Gastroesophageal sphincter (tissue), 4 donors: ENCODE results near the gene ZMYM3. TPM values are rescaled to one million over a fixed set of nuclear protein-coding genes. Genes with fewer than 3 reads are reported as not detected.
"Not testable (repeated sequence)": the region's sequence is repeated elsewhere in the genome, so short reads cannot be mapped to it uniquely, and the experiment has no call there.

Experiments
- ATAC-seq: fragments of 150-250 bp; one replicate; pipeline ENCODE4 v1.9.1; 2016; ENCODE audit warnings: mild to moderate bottlenecking, moderate library complexity
- H3K27ac ChIP-seq, 4 donors: fragments of 200-600 bp; sonication (generic) in 3 of 4; 1 replicate in 3 of 4; 2 replicates in 1 of 4; pipeline ENCODE4 v1.5.1; 2016 to 2019
- H3K27me3 ChIP-seq: fragments of 200-600 bp; sonication (generic); one replicate; pipeline ENCODE4 v1.5.1; 2019
- H3K36me3 ChIP-seq, 2 donors: fragments of 200-600 bp; sonication (generic); one replicate each; pipeline ENCODE4 v1.5.1; 2019; ENCODE audit warnings: control low read depth in 1 of 2
- H3K4me1 ChIP-seq, 3 donors: fragments of 200-600 bp; sonication (generic); 1 replicate in 2 of 3; 2 replicates in 1 of 3; pipeline ENCODE4 v1.5.1; 2016 to 2019; ENCODE audit warnings: control low read depth in 2 of 3
- H3K4me3 ChIP-seq, 2 donors: fragments of 200-600 bp; sonication (generic); one replicate each; pipeline ENCODE4 v1.5.1; 2019; ENCODE audit warnings: mild to moderate bottlenecking in 1 of 2, moderate library complexity in 1 of 2
- H3K9me3 ChIP-seq, 3 donors: fragments of 200-600 bp; sonication (generic); one replicate each; pipeline ENCODE4 v1.5.1; 2017 to 2019; ENCODE audit warnings: control low read depth in 2 of 3
- EP300 ChIP-seq: sonication (generic); formaldehyde crosslinking; IDR thresholded peaks from one replicate; pipeline ENCODE4 v1.6.1; 2017; ENCODE audit warnings: antibody characterized with exemption, mild to moderate bottlenecking
- POLR2A ChIP-seq, 2 donors: fragments of 450-650 bp; IDR thresholded peaks; one replicate each; pipeline ENCODE4 v1.6.1; 2017; ENCODE audit warnings: antibody characterized with exemption in 2 of 2, mild to moderate bottlenecking in 2 of 2, moderate library complexity in 1 of 2
- POLR2AphosphoS5 ChIP-seq: sonication (generic); formaldehyde crosslinking; IDR thresholded peaks from one replicate; pipeline ENCODE4 v1.6.1; 2017; ENCODE audit warnings: antibody characterized with exemption
- WGBS, 2 donors: methylation state at CpG; one replicate each; pipeline ENCODE4 v1.1.5; 2018; ENCODE audit warnings: low coverage in 1 of 2; 5-methylcytosine and 5-hydroxymethylcytosine counted together
- total RNA-seq, 4 donors: library from RNA; depleted of rRNA; stranded (reverse); fragments of >200 nt; gene quantifications; one replicate each; pipeline ENCODE4 v1.1.0, GENCODE V29; 2016
- TF ChIP-seq, protein P1 (sequence below), 4 experiments: fragments of 200-600 bp in 2 of 4; fragments of 450-650 bp in 2 of 4; sonication (generic) in 1 of 4; IDR thresholded peaks; one replicate each; pipeline ENCODE4 v1.5.1; 2017 to 2019; ENCODE audit warnings: antibody characterized with exemption in 4 of 4, mild to moderate bottlenecking in 2 of 4, moderate library complexity in 2 of 4

ZMYM3 gene
- 10 to 100 TPM in 3 of 4 donors, 1 to 10 TPM in 1; 9.7 to 18.5 (median 13.4) TPM for total RNA-seq

DNA sequence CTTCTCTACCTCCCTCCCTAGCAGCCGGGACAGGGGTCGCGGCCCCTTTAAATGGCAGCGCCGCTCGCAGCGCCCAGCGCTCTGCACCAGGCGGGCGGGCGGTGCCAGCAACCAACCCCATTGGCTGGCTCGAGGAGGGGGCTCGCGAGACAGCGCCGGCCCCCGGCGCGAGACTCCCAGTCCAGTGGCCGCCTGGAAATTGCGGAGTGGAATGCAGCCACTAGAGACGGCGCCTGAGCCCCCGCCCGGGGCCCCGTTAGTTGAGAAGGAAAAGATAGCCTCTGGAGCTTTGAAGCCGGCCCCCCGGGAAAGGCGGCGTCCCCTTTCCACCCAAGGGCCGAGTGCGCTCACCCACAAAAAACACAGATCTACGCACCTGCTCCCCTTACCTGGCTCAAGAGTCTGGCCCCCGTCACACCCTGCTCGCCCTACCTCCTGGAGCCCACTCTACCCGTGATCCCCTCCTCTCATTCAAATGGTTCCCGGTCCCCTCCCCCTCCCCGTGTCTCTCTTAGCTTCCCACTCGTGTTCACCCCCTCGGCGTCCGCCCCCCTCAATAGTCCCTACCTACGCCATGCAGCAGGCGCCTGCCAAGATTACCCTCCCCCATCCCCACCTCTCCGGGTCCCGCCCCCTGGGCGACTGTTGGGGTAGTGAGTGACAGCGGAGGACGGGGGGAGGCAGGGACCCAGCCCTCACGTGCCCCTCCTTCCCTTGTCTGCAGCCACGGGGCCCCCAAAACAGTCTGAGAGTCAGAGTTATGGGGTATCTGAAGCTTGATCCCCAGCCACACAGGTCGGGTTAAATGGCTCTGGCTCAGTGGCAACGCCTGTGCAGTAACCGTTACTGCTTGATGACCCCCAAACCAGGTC lies at the start of gene ZMYM3:
Gene ZMYM3, minus strand, starts transcription at position 49 of the 872 bp plus-strand sequence. CDS start 885 bp downstream, outside the sequence.
- no peaks in the 10 kb centered on the region for H3K9me3 ChIP-seq
- H3K4me1 ChIP-seq, result peaks cover 0 to 29% (median 5%) of the 10 kb centered on the region in 3 donors
- H3K27ac ChIP-seq, result peak within 1 kb of the TSS; percentile 89 to 97 (median 90)
- TF ChIP-seq, protein P1, sequence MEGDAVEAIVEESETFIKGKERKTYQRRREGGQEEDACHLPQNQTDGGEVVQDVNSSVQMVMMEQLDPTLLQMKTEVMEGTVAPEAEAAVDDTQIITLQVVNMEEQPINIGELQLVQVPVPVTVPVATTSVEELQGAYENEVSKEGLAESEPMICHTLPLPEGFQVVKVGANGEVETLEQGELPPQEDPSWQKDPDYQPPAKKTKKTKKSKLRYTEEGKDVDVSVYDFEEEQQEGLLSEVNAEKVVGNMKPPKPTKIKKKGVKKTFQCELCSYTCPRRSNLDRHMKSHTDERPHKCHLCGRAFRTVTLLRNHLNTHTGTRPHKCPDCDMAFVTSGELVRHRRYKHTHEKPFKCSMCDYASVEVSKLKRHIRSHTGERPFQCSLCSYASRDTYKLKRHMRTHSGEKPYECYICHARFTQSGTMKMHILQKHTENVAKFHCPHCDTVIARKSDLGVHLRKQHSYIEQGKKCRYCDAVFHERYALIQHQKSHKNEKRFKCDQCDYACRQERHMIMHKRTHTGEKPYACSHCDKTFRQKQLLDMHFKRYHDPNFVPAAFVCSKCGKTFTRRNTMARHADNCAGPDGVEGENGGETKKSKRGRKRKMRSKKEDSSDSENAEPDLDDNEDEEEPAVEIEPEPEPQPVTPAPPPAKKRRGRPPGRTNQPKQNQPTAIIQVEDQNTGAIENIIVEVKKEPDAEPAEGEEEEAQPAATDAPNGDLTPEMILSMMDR (IDR thresholded peaks at IDR 0.05), result peak in 1 of 4 experiments; percentile 6
- peak in 1 of 2 donors; percentile 30 for TF ChIP-seq POLR2A (IDR thresholded peaks at IDR 0.05)
- TF ChIP-seq POLR2AphosphoS5, result peak; percentile 45
- no peak for TF ChIP-seq EP300
- 26% methylated on average over 6 of the region's 54 CpGs; no CpG with 5 or more reads in 1 of the 2 donors for WGBS, 2 donors
- peak within 1 kb of the TSS; percentile 69 to 94 for H3K4me3 ChIP-seq
- no peaks in the 10 kb centered on the region for H3K27me3 ChIP-seq
- peak; percentile 94 for ATAC-seq
- H3K36me3 ChIP-seq, result peaks cover 0 to 15% of the 10 kb centered on the region in 2 donors

DNA sequence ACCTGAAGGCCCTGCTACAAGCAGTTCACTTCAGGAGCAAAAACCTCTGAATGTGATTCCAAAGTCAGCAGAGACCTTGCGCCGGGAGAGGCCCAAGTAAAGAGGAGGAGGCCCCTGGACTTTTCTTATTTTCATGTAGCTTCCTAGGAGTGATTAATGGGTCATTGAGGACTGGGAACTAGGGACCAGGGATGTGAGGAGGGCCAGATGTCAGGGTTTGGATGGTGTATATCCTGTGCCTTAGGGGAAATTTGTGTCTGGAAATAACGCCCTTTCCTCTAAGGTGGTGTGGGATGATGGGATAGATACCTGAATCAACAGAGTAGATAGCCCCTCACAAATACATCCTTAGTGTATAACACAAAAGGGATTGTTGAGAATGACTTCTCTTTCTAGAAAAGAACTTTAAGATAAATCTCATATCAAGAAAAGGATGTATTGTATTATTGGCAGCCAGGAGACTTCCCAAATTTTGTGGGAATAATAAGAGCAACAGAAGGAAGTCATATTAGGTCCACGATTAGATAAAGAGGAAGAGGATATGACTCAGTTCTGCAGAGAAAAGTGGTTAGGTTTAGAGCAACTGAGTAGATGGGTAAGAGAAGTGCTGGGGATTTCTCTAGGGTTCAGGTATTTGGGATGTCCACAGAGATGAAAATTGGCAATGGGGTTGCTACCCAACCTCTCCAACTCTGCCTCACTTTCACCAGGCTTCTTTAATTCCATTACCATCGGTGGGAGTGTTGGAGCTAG lies 48.7 kb upstream of the ZMYM3 start:
- Histone ChIP-seq H3K4me1 (peaks cover 0 to 20% (median 0%) of the 10 kb centered on the region in 3 donors), H3K4me3 (peak overlapping the region; percentile 42 to 59), H3K27ac (peak overlapping the region; percentile 78 to 93 (median 82)), H3K9me3 (no peaks in the 10 kb centered on the region), H3K27me3 (no peaks in the 10 kb centered on the region), H3K36me3 (peaks cover 0 to 31% of the 10 kb centered on the region in 2 donors)
- TF ChIP-seq, protein P1 (IDR thresholded peaks at IDR 0.05), result no peak
- TF ChIP-seq POLR2A (IDR thresholded peaks at IDR 0.05), result no peak
- ATAC-seq, result no peak
- 22 to 52% methylated on average over 2 to 3 of the region's 5 CpGs for WGBS, 2 donors

DNA sequence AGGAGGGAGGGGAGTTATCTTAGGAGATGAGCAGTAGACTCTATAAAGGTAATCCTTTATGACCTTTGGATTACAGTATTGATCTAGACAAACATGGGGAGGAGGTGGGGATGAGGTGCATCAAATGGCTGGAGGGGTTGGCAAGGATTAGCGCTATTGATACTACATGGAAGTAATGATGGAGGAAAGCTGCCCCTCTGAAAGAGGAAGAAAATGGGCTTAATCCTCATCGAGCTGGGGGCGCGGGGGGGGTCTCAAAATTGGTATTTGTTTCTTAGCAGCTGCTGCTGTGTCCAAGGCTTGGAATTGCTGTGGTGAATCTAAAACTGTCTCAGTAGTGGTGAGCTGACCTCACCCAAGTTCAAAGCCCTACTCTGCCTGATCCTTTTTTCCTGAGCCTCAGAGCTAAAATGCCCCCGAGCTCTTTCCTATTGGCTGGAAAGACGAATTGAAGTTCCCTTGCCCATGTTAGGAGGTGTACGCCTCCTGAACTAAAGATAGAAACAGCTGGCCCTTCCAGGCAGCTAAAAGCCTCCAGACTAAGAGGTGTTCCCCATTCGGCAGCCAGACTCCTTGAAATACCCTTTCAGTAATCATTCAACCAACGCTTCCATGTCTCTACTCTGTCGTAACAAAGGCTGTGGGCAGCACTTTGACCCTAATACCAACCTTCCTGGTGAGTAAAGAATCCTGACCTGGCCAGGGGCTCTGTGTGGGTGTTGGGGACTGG lies 47.4 kb upstream of the ZMYM3 start, which contains the start of gene ITGB1BP2:
Gene ITGB1BP2, plus strand, starts transcription at position 556 of the 730 bp plus-strand sequence. Its CDS starts 57 bp downstream, at position 613.
- Histone ChIP-seq H3K4me3 (peak within 1 kb of the TSS; percentile 42 to 59), H3K27ac (peak within 1 kb of the TSS; percentile 78 to 93 (median 82)), H3K27me3 (no peaks in the 10 kb centered on the region), H3K9me3 (no peaks in the 10 kb centered on the region), H3K4me1 (peaks cover 0 to 20% (median 0%) of the 10 kb centered on the region in 3 donors), H3K36me3 (peaks cover 0 to 44% of the 10 kb centered on the region in 2 donors)
- ATAC-seq, result peak; percentile 83
- WGBS, 2 donors, result 36 to 75% methylated on average over 2 to 3 of the region's 10 CpGs
- TF ChIP-seq POLR2AphosphoS5 (peak; percentile 76), POLR2A (IDR thresholded peaks at IDR 0.05) (peak in 1 of 2 donors; percentile 21)
- TF ChIP-seq, protein P1 (IDR thresholded peaks at IDR 0.05), result no peak

- 78 to 80% methylated on average over 2 to 3 of the region's 7 CpGs for WGBS, 2 donors
- H3K9me3 ChIP-seq, ATAC-seq, H3K27me3 ChIP-seq, H3K4me3 ChIP-seq: not testable (repeated sequence)
- peaks cover 0 to 53% of the 10 kb centered on the region in 2 donors for H3K36me3 ChIP-seq
- H3K27ac ChIP-seq, result peak overlapping the region in 1 of 4 donors; percentile 79
- H3K4me1 ChIP-seq, result peaks cover 0 to 20% (median 0%) of the 10 kb centered on the region in 3 donors
These were observed 46.6 kb upstream of the ZMYM3 start for GRCh38 chrX:71300495-71300894.

GRCh38 chrX:71300064-71300463 lies 46.1 kb upstream of the ZMYM3 start:
- H3K27ac ChIP-seq, H3K27me3 ChIP-seq, H3K9me3 ChIP-seq, H3K4me3 ChIP-seq, ATAC-seq: not testable (repeated sequence)
- Histone ChIP-seq H3K4me1 (peaks cover 0 to 20% (median 0%) of the 10 kb centered on the region in 3 donors), H3K36me3 (peaks cover 0 to 57% of the 10 kb centered on the region in 2 donors)
- 67 to 80% methylated on average over 1 of the region's 7 CpGs for WGBS, 2 donors
